Activated T-helper 1 cell treated with anti-CD3 and anti-CD28 coated beads, Interleukin-12 subunit alpha, Interleukin-12 subunit beta, Interleukin-2, Interleukin-4 antibody, amounts not matched to agents 30 ng/mL and 10 ng/mL and 1 ng/mL, durations not matched to agents 14 hours and 24 hours and 36 hours (primary cell): ENCODE measurements around the gene MUS81. TPM values are rescaled to one million over a fixed set of nuclear protein-coding genes. Genes with fewer than 3 reads are reported as not detected.

ENCODE experiments used
- DNase-seq: peaks from one replicate; pipeline ENCODE4 v3.0.0; 2021; ENCODE audit warnings: low spot score
- H3K27ac Mint-ChIP-seq: one replicate; pipeline ENCODE4 v1.8.0; 2021; ENCODE audit warnings: mild to moderate bottlenecking, mixed read lengths
- H3K27me3 Mint-ChIP-seq: one replicate; pipeline ENCODE4 v1.8.0; 2022; ENCODE audit warnings: mild to moderate bottlenecking, moderate library complexity, mixed read lengths; ENCODE audit not compliant: insufficient read depth
- H3K36me3 Mint-ChIP-seq: one replicate; pipeline ENCODE4 v1.8.0; 2021; ENCODE audit warnings: low read depth, mixed read lengths
- H3K4me1 Mint-ChIP-seq: one replicate; pipeline ENCODE4 v1.8.0; 2021; ENCODE audit warnings: low read depth, mixed read lengths
- H3K4me3 Mint-ChIP-seq: one replicate; pipeline ENCODE4 v1.8.0; 2021; ENCODE audit warnings: mild to moderate bottlenecking, moderate library complexity, mixed read lengths
- H3K9me3 Mint-ChIP-seq: one replicate; pipeline ENCODE4 v1.8.0; 2021; ENCODE audit warnings: mixed read lengths
- intact Hi-C: fragments of 100-400 bp; cut with micrococcal nuclease; formaldehyde crosslinking; loops from one replicate; pipeline ENCODE4 v1.15.1; 2024
- total RNA-seq: library from RNA; stranded (reverse); gene quantifications from 2 replicates; pipeline ENCODE4 v1.2.3, GENCODE V29; 2022

Gene MUS81
- total RNA-seq, 1 donor from 2014 or later, result 77.7 TPM

DNA sequence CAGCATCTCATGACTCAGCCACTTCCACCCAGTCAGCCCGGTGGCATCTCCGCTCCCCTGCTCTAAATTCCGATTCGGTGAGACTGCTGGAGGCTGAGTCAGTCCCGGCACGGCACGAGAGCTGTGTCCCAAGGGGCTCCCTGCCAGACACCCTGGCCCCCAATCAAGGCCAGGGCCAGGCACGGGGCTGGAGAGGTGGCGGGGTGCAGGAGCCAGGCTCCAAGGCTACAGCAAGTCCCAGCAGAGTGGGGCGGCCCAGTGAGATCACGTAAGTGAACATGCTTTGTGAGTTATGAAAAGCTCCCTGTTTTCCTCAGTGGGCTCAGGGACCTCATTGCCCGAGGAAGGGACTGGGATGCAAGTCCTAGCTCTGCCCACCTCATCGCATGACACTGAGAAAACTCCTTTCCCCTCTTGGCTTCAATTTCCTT lies 55.6 kb downstream of the MUS81 start:
- H3K4me3 Mint-ChIP-seq, result no peak overlapping the region
- H3K36me3 Mint-ChIP-seq, result peaks cover 15% of the 10 kb centered on the region
- H3K4me1 Mint-ChIP-seq, result peaks cover 17% of the 10 kb centered on the region
- H3K27me3 Mint-ChIP-seq, result no peaks in the 10 kb centered on the region
- intact Hi-C loops, result no loop called here
- no peaks in the 10 kb centered on the region for H3K9me3 Mint-ChIP-seq
- no peak for DNase-seq
- H3K27ac Mint-ChIP-seq, result no peak overlapping the region

Other genes starting within 250 kb of the MUS81 start
- 103 and 106 TPM in 2 replicates for gene MAP3K11, start 246.2 kb upstream of the MUS81 start, total RNA-seq
- 55.0 and 55.2 TPM in 2 replicates for gene PCNX3, start 244.7 kb upstream of the MUS81 start, total RNA-seq
- 117 and 130 TPM in 2 replicates for gene SIPA1, start 222.3 kb upstream of the MUS81 start, total RNA-seq
- 102 and 104 TPM in 2 replicates for gene RELA, start 197.5 kb upstream of the MUS81 start, total RNA-seq
- gene KAT5, start 148.2 kb upstream of the MUS81 start, total RNA-seq, result 68.1 and 75.0 TPM in 2 replicates
- 87.6 and 89.0 TPM in 2 replicates for gene RNASEH2C, start 139.6 kb upstream of the MUS81 start, total RNA-seq
- gene AP5B1, start 79.5 kb upstream of the MUS81 start, total RNA-seq, result 17.4 and 19.2 TPM in 2 replicates
- gene OVOL1, start 73.4 kb upstream of the MUS81 start, total RNA-seq, result 0.10 and 0.36 TPM in 2 replicates
- 1.6 and 1.9 TPM in 2 replicates for gene SNX32, start 26.5 kb upstream of the MUS81 start, total RNA-seq
- 1,020 and 1,061 TPM in 2 replicates for gene CFL1, start 2.3 kb upstream of the MUS81 start, total RNA-seq
- gene EFEMP2, start 12.4 kb downstream of the MUS81 start, total RNA-seq, result 6.5 and 7.9 TPM in 2 replicates
- gene CTSW, start 19.4 kb downstream of the MUS81 start, total RNA-seq, result 5.7 and 7.4 TPM in 2 replicates
- gene FIBP, start 28.0 kb downstream of the MUS81 start, total RNA-seq, result 86.8 and 93.2 TPM in 2 replicates
- 66.7 and 70.8 TPM in 2 replicates for gene CCDC85B, start 30.2 kb downstream of the MUS81 start, total RNA-seq
- gene FOSL1, start 40.0 kb downstream of the MUS81 start, total RNA-seq, result 31.7 and 33.5 TPM in 2 replicates
- gene C11orf68, start 58.6 kb downstream of the MUS81 start, total RNA-seq, result 18.5 and 21.4 TPM in 2 replicates
- gene DRAP1, start 59.0 kb downstream of the MUS81 start, total RNA-seq, result 119 and 129 TPM in 2 replicates
- gene TSGA10IP, start 85.0 kb downstream of the MUS81 start, total RNA-seq, result not detected in 2 replicates
- 110 TPM in 2 replicates for gene SART1, start 101.3 kb downstream of the MUS81 start, total RNA-seq
- gene EIF1AD, start 141.7 kb downstream of the MUS81 start, total RNA-seq, result 69.0 and 70.7 TPM in 2 replicates
- 282 and 284 TPM in 2 replicates for gene BANF1, start 142.1 kb downstream of the MUS81 start, total RNA-seq
- 1.7 and 2.0 TPM in 2 replicates for gene CST6, start 151.6 kb downstream of the MUS81 start, total RNA-seq
- gene CATSPER1, start 166.0 kb downstream of the MUS81 start, total RNA-seq, result 0.18 and 0.76 TPM in 2 replicates
- 0.34 TPM in 1 of 2 replicates, not detected in the other for gene GAL3ST3, start 188.7 kb downstream of the MUS81 start, total RNA-seq
- 267 TPM in 2 replicates for gene SF3B2, start 191.9 kb downstream of the MUS81 start, total RNA-seq
- gene PACS1, start 209.8 kb downstream of the MUS81 start, total RNA-seq, result 80.4 and 89.5 TPM in 2 replicates